CD8-positive, alpha-beta memory T cell (primary cell): ENCODE results near the gene BSCL2. TPM values are rescaled to one million over a fixed set of nuclear protein-coding genes. Genes with fewer than 3 reads are reported as not detected.

ENCODE experiments used
- CTCF ChIA-PET: fragments of 350-600 bp; sonication (Branson Sonifier 250); formaldehyde crosslinking; loops from one replicate; lab custom pipeline; 2021; ENCODE audit warnings: antibody characterized with exemption; lab: Charles Lee
- POLR2A ChIA-PET: fragments of 350-600 bp; sonication (Branson Sonifier 250); formaldehyde crosslinking; loops from one replicate; lab custom pipeline; 2021; ENCODE audit warnings: antibody characterized with exemption; lab: Charles Lee
- DNase-seq, 5 donors: peaks; one replicate each; pipeline versions ENCODE4 v3.0.0 to v3.0.0-alpha.2; 2020 to 2022; ENCODE audit warnings: mixed read lengths in 1 of 5
- H3K27ac ChIP-seq: one replicate; pipeline ENCODE4 v1.7.0; 2013; ENCODE audit warnings: low read depth, mild to moderate bottlenecking, low read length, moderate library complexity
- H3K27me3 ChIP-seq: 2 replicates; pipeline ENCODE4 v1.7.0; 2013; ENCODE audit warnings: low read length, mild to moderate bottlenecking; ENCODE audit not compliant: insufficient read depth, poor library complexity, severe bottlenecking
- H3K36me3 ChIP-seq: 2 replicates; pipeline ENCODE4 v1.7.0; 2013; ENCODE audit warnings: mild to moderate bottlenecking, low read length, moderate library complexity; ENCODE audit not compliant: insufficient read depth
- H3K4me1 ChIP-seq: 2 replicates; pipeline ENCODE4 v1.7.0; 2013; ENCODE audit warnings: mild to moderate bottlenecking, low read length, moderate library complexity; ENCODE audit not compliant: insufficient read depth
- H3K4me3 ChIP-seq: 2 replicates; pipeline ENCODE4 v1.7.0; 2013; ENCODE audit warnings: mild to moderate bottlenecking, low read length
- H3K9me3 ChIP-seq: 2 replicates; pipeline ENCODE4 v1.7.0; 2013; ENCODE audit warnings: mild to moderate bottlenecking, low read length
- H3K27ac Mint-ChIP-seq, 8 donors: one replicate each; pipeline ENCODE4 v1.8.0; 2020 to 2021; ENCODE audit warnings: mixed read lengths in 8 of 8, mild to moderate bottlenecking in 6 of 8, inconsistent platforms in 3 of 8, moderate library complexity in 3 of 8
- H3K27me3 Mint-ChIP-seq, 2 donors: one replicate each; pipeline ENCODE4 v1.8.0; 2020 to 2021; ENCODE audit warnings: mixed read lengths in 2 of 2, mild to moderate bottlenecking in 1 of 2, moderate library complexity in 1 of 2
- H3K36me3 Mint-ChIP-seq, 3 donors: one replicate each; pipeline ENCODE4 v1.8.0; 2020 to 2021; ENCODE audit warnings: mixed read lengths in 3 of 3, inconsistent platforms in 1 of 3, mild to moderate bottlenecking in 1 of 3
- H3K4me1 Mint-ChIP-seq, 3 donors: one replicate each; pipeline ENCODE4 v1.8.0; 2020 to 2021; ENCODE audit warnings: mixed read lengths in 3 of 3, inconsistent platforms in 1 of 3, mild to moderate bottlenecking in 1 of 3
- H3K4me3 Mint-ChIP-seq, 7 donors: one replicate each; pipeline ENCODE4 v1.8.0; 2020 to 2021; ENCODE audit warnings: mixed read lengths in 7 of 7, mild to moderate bottlenecking in 6 of 7, moderate library complexity in 4 of 7, inconsistent platforms in 2 of 7
- H3K9me3 Mint-ChIP-seq, 5 donors: one replicate each; pipeline ENCODE4 v1.8.0; 2020 to 2022; ENCODE audit warnings: mixed read lengths in 5 of 5, mild to moderate bottlenecking in 3 of 5, moderate library complexity in 2 of 5, inconsistent platforms in 1 of 5
- polyA plus RNA-seq: library from polyadenylated mRNA; unstranded; fragments of 300-500 nt; fragmentation: Illumina TruSeq; gene quantifications from one replicate; pipeline ENCODE4 v1.2.3, GENCODE V29; 2021
- total RNA-seq, 2 experiments: library from RNA; stranded (reverse); gene quantifications; one replicate each; pipeline ENCODE4 v1.2.3, GENCODE V29; 2021

Gene BSCL2
- total and polyA plus RNA-seq, 3 experiments from 2014 or later = 32.9 to 48.8 (median 33.3) TPM

GRCh38 chr11:62727165-62727871, 20.1 kb upstream of the BSCL2 start, which contains the start of gene HNRNPUL2:
HNRNPUL2 (minus strand) TSS chr11:62727457; CDS start chr11:62727156, 301 bp downstream.
- H3K36me3 Mint-ChIP-seq = peaks cover 9 to 65% (median 19%) of the 10 kb centered on the region in 3 donors
- Histone ChIP-seq H3K4me1 (peaks cover 43% of the 10 kb centered on the region), H3K4me3 (peak within 1 kb of the TSS; percentile 99), H3K9me3 (no peaks in the 10 kb centered on the region), H3K36me3 (peaks cover 21% of the 10 kb centered on the region), H3K27ac (peak within 1 kb of the TSS; percentile 90), H3K27me3 (no peaks in the 10 kb centered on the region)
- H3K27ac Mint-ChIP-seq = peak within 1 kb of the TSS; percentile 95 to 99 (median 98)
- CTCF ChIA-PET = interaction anchor here (0.8 to 3.6 kb wide), 15 partner anchors 11 to 303 kb away, joined by 3 to 13 read pairs (median 6); partner anchors contain the start of genes EEF1G, LBHD1, POLR2G and SLC3A2
- peaks cover 54 to 62% (median 61%) of the 10 kb centered on the region in 3 donors for H3K4me1 Mint-ChIP-seq
- peaks cover 0 to 3% of the 10 kb centered on the region in 2 donors for H3K27me3 Mint-ChIP-seq
- POLR2A ChIA-PET = interaction anchor here (0.5 to 4.0 kb wide), 37 partner anchors 10 to 1590 kb away, joined by 3 to 70 read pairs (median 6); partner anchors contain the start of genes B3GAT3, BSCL2, C11orf98 and CSKMT
- DNase-seq = peak; percentile 98 to 99 (median 99)
- no peaks in the 10 kb centered on the region for H3K9me3 Mint-ChIP-seq
- peak within 1 kb of the TSS; percentile 92 to 99 (median 98) for H3K4me3 Mint-ChIP-seq

GRCh38 chr11:62726915-62727164, 19.6 kb upstream of the BSCL2 start:
- Histone ChIP-seq H3K4me1 (peaks cover 43% of the 10 kb centered on the region), H3K27ac (peak overlapping the region; percentile 90), H3K4me3 (peak overlapping the region; percentile 99), H3K9me3 (no peaks in the 10 kb centered on the region), H3K36me3 (peaks cover 25% of the 10 kb centered on the region), H3K27me3 (no peaks in the 10 kb centered on the region)
- Mint-ChIP-seq H3K27me3 (peaks cover 0 to 3% of the 10 kb centered on the region in 2 donors), H3K36me3 (peaks cover 9 to 69% (median 24%) of the 10 kb centered on the region in 3 donors), H3K27ac (peak overlapping the region; percentile 88 to 99 (median 94)), H3K4me3 (peak overlapping the region; percentile 92 to 99 (median 98)), H3K9me3 (no peaks in the 10 kb centered on the region), H3K4me1 (peaks cover 58 to 67% (median 66%) of the 10 kb centered on the region in 3 donors)
- POLR2A ChIA-PET = interaction anchor here (0.6 to 4.0 kb wide), 34 partner anchors 10 to 1591 kb away, joined by 3 to 70 read pairs (median 6); partner anchors contain the start of genes B3GAT3, BSCL2, C11orf98 and CSKMT
- CTCF ChIA-PET = interaction anchor here (1.0 to 3.6 kb wide), 12 partner anchors 10 to 302 kb away, joined by 3 to 13 read pairs (median 7); partner anchors contain the start of genes EEF1G, LBHD1, POLR2G and SLC3A2
- no peak for DNase-seq

GRCh38 chr11:62726156-62726914, 19.1 kb upstream of the BSCL2 start:
- peaks cover 9 to 72% (median 26%) of the 10 kb centered on the region in 3 donors for H3K36me3 Mint-ChIP-seq
- peak in 1 of 5 donors; percentile 15 for DNase-seq
- H3K9me3 ChIP-seq = no peaks in the 10 kb centered on the region
- H3K4me1 ChIP-seq = peaks cover 42% of the 10 kb centered on the region
- POLR2A ChIA-PET = interaction anchor here (0.7 to 4.0 kb wide), 22 partner anchors 8 to 182 kb away, joined by 3 to 70 read pairs (median 6); partner anchors contain the start of genes BSCL2, C11orf98, CSKMT and GNG3
- CTCF ChIA-PET = interaction anchor here (0.7 to 2.4 kb wide), 10 partner anchors 10 to 184 kb away, joined by 3 to 13 read pairs (median 6); partner anchors contain the start of genes SLC3A2, TMEM179B and ZBTB3
- no peaks in the 10 kb centered on the region for H3K9me3 Mint-ChIP-seq
- H3K27me3 ChIP-seq = no peaks in the 10 kb centered on the region
- peak overlapping the region; percentile 63 for H3K4me3 ChIP-seq
- H3K27ac ChIP-seq = peak overlapping the region; percentile 90
- peaks cover 56 to 69% (median 68%) of the 10 kb centered on the region in 3 donors for H3K4me1 Mint-ChIP-seq
- peak overlapping the region; percentile 92 to 99 (median 98) for H3K4me3 Mint-ChIP-seq
- H3K36me3 ChIP-seq = peaks cover 30% of the 10 kb centered on the region
- H3K27me3 Mint-ChIP-seq = peaks cover 0 to 3% of the 10 kb centered on the region in 2 donors
- peak overlapping the region; percentile 90 to 99 (median 94) for H3K27ac Mint-ChIP-seq

GRCh38 chr11:62725646-62726045, 18.4 kb upstream of the BSCL2 start:
- H3K4me1 ChIP-seq = peaks cover 38% of the 10 kb centered on the region

GRCh38 chr11:62724171-62724570, 16.9 kb upstream of the BSCL2 start:
- H3K36me3 Mint-ChIP-seq = peaks cover 24 to 87% (median 38%) of the 10 kb centered on the region in 3 donors
- H3K27me3 Mint-ChIP-seq = peaks cover 0 to 3% of the 10 kb centered on the region in 2 donors
- H3K27me3 ChIP-seq = no peaks in the 10 kb centered on the region
- no peaks in the 10 kb centered on the region for H3K9me3 Mint-ChIP-seq
- H3K4me3 ChIP-seq = peak overlapping the region; percentile 63
- no peak overlapping the region for H3K27ac ChIP-seq
- CTCF ChIA-PET = interaction anchor here (1.1 to 2.8 kb wide), 3 partner anchors 9 to 62 kb away, joined by 3 to 10 read pairs (median 3); partner anchors contain the start of genes BSCL2 and GNG3
- H3K4me1 Mint-ChIP-seq = peaks cover 55 to 70% (median 69%) of the 10 kb centered on the region in 3 donors
- POLR2A ChIA-PET = interaction anchor here (0.7 to 1.7 kb wide), 3 partner anchors 62 to 739 kb away, joined by 3 to 4 read pairs (median 4); no protein-coding TSS in a partner anchor
- H3K27ac Mint-ChIP-seq = peak overlapping the region; percentile 44 to 97 (median 76)
- no peaks in the 10 kb centered on the region for H3K9me3 ChIP-seq
- no peak for DNase-seq
- peaks cover 49% of the 10 kb centered on the region for H3K36me3 ChIP-seq
- peaks cover 32% of the 10 kb centered on the region for H3K4me1 ChIP-seq
- H3K4me3 Mint-ChIP-seq = peak overlapping the region; percentile 92 to 99 (median 98)

More at GRCh38 chr11:62725646-62726045, 18.4 kb upstream of the BSCL2 start:
- H3K9me3 ChIP-seq = no peaks in the 10 kb centered on the region
- CTCF ChIA-PET = interaction anchor here (0.7 to 2.4 kb wide), 4 partner anchors 28 to 156 kb away, joined by 3 to 9 read pairs (median 4); partner anchors contain the start of gene ZBTB3
- Mint-ChIP-seq H3K36me3 (peaks cover 14 to 76% (median 31%) of the 10 kb centered on the region in 3 donors), H3K27ac (peak overlapping the region; percentile 90 to 99 (median 94)), H3K27me3 (peaks cover 0 to 3% of the 10 kb centered on the region in 2 donors), H3K4me1 (peaks cover 57 to 70% (median 69%) of the 10 kb centered on the region in 3 donors), H3K4me3 (peak overlapping the region; percentile 92 to 99 (median 98)), H3K9me3 (no peaks in the 10 kb centered on the region)
- POLR2A ChIA-PET = interaction anchor here (2.3 to 3.9 kb wide), 4 partner anchors 16 to 129 kb away, joined by 17 to 42 read pairs (median 26); partner anchors contain the start of genes BSCL2, GNG3 and POLR2G
- no peaks in the 10 kb centered on the region for H3K27me3 ChIP-seq
- peaks cover 37% of the 10 kb centered on the region for H3K36me3 ChIP-seq
- DNase-seq = no peak
- H3K27ac ChIP-seq = peak overlapping the region; percentile 90
- peak overlapping the region; percentile 63 for H3K4me3 ChIP-seq

- POLR2A ChIA-PET = no interaction called here
- H3K4me3 Mint-ChIP-seq = peak overlapping the region in 1 of 7 donors; percentile 84
- Histone ChIP-seq H3K27me3 (no peaks in the 10 kb centered on the region), H3K36me3 (peaks cover 63% of the 10 kb centered on the region), H3K4me1 (peaks cover 32% of the 10 kb centered on the region), H3K4me3 (no peak overlapping the region), H3K9me3 (no peaks in the 10 kb centered on the region), H3K27ac (no peak overlapping the region)
- H3K27ac Mint-ChIP-seq = peak overlapping the region in 4 of 8 donors; percentile 34 to 73 (median 70)
- peaks cover 30 to 86% (median 45%) of the 10 kb centered on the region in 3 donors for H3K36me3 Mint-ChIP-seq
- H3K4me1 Mint-ChIP-seq = peaks cover 49 to 79% (median 66%) of the 10 kb centered on the region in 3 donors
- H3K27me3 Mint-ChIP-seq = no peaks in the 10 kb centered on the region
- DNase-seq = no peak
- CTCF ChIA-PET = no interaction called here
- no peaks in the 10 kb centered on the region for H3K9me3 Mint-ChIP-seq
Measured at GRCh38 chr11:62721994-62722393, 14.8 kb upstream of the BSCL2 start.
